Astrocyte (in vitro differentiated cells and primary cell): ENCODE measurements around the gene ADAMTSL5. TPM values are rescaled to one million over a fixed set of nuclear protein-coding genes. Genes with fewer than 3 reads are reported as not detected.

Source experiments
- DNase-seq: peaks from one replicate; pipeline ENCODE4 v3.0.0-alpha.2; 2010; ENCODE audit warnings: low read depth
- FAIRE-seq: peaks from 2 replicates; lab custom pipeline; 2011; peaks lifted over from hg19 to GRCh38; lab: Jason Lieb, UNC
- H2AFZ ChIP-seq: 2 replicates; pipeline ENCODE4 v1.6.0; 2012; ENCODE audit warnings: low read depth, low read length, inconsistent platforms
- H3K27ac ChIP-seq: 2 replicates; pipeline ENCODE4 v1.5.1; 2011; ENCODE audit warnings: low read depth, low read length, inconsistent platforms
- H3K27me3 ChIP-seq: 2 replicates; pipeline ENCODE4 v1.6.0; 2011; ENCODE audit warnings: low read length, inconsistent platforms; ENCODE audit not compliant: insufficient read depth
- H3K36me3 ChIP-seq: 2 replicates; pipeline ENCODE4 v1.5.1; 2011; ENCODE audit warnings: low read length, inconsistent platforms; ENCODE audit not compliant: insufficient read depth
- H3K4me1 ChIP-seq: 2 replicates; pipeline ENCODE4 v1.5.1; 2011; ENCODE audit warnings: low read length, inconsistent platforms; ENCODE audit not compliant: insufficient read depth
- H3K4me2 ChIP-seq: 2 replicates; pipeline ENCODE4 v1.6.0; 2012; ENCODE audit warnings: low read length, inconsistent platforms
- H3K4me3 ChIP-seq: 2 replicates; pipeline ENCODE4 v1.5.1; 2011; ENCODE audit warnings: low read depth, mild to moderate bottlenecking, low read length, inconsistent platforms; ENCODE audit not compliant: insufficient read depth
- H3K79me2 ChIP-seq: 2 replicates; pipeline ENCODE4 v1.6.0; 2012; ENCODE audit warnings: mild to moderate bottlenecking, low read length, inconsistent platforms; ENCODE audit not compliant: insufficient read depth
- H3K9ac ChIP-seq: 2 replicates; pipeline ENCODE4 v1.6.0; 2012; ENCODE audit warnings: mild to moderate bottlenecking, low read length, inconsistent platforms
- H3K9me3 ChIP-seq: 2 replicates; pipeline ENCODE4 v1.5.1; 2012; ENCODE audit warnings: low read depth, mild to moderate bottlenecking, low read length, inconsistent platforms; ENCODE audit not compliant: insufficient read depth
- H4K20me1 ChIP-seq: 2 replicates; pipeline ENCODE4 v1.6.0; 2012; ENCODE audit warnings: low read length, inconsistent platforms; ENCODE audit not compliant: insufficient read depth
- H3K27ac Mint-ChIP-seq: one replicate; pipeline ENCODE4 v1.8.0; 2021; ENCODE audit warnings: mild to moderate bottlenecking, mixed read lengths; ENCODE audit not compliant: unreplicated experiment
- H3K27me3 Mint-ChIP-seq: one replicate; pipeline ENCODE4 v1.8.0; 2021; ENCODE audit warnings: low read depth, mixed read lengths; ENCODE audit not compliant: unreplicated experiment
- H3K36me3 Mint-ChIP-seq: one replicate; pipeline ENCODE4 v1.8.0; 2021; ENCODE audit warnings: low read depth, mixed read lengths; ENCODE audit not compliant: unreplicated experiment
- H3K4me1 Mint-ChIP-seq: one replicate; pipeline ENCODE4 v1.8.0; 2021; ENCODE audit warnings: low read depth, mixed read lengths; ENCODE audit not compliant: unreplicated experiment
- H3K4me3 Mint-ChIP-seq: one replicate; pipeline ENCODE4 v1.8.0; 2021; ENCODE audit warnings: mild to moderate bottlenecking, moderate library complexity, mixed read lengths; ENCODE audit not compliant: unreplicated experiment
- H3K9me3 Mint-ChIP-seq: one replicate; pipeline ENCODE4 v1.8.0; 2021; ENCODE audit warnings: mild to moderate bottlenecking, mixed read lengths; ENCODE audit not compliant: unreplicated experiment
- CTCF ChIP-seq: IDR thresholded peaks from 2 replicates; pipeline ENCODE4 v1.5.1; 2011; ENCODE audit warnings: low read depth, mild to moderate bottlenecking, inconsistent platforms, low read length, moderate library complexity; ENCODE audit not compliant: insufficient read depth
- EZH2 ChIP-seq: IDR thresholded peaks from 2 replicates; pipeline ENCODE4 v1.6.1; 2012; ENCODE audit warnings: mild to moderate bottlenecking, low read length, inconsistent platforms; ENCODE audit not compliant: insufficient read depth
- total RNA-seq: library from RNA; stranded (reverse); gene quantifications from 2 replicates; pipeline ENCODE4 v1.2.1, GENCODE V29; 2021

The ADAMTSL5 gene
- total RNA-seq, 1 donor from 2014 or later, result 5.5 TPM

- no peak overlapping the region for H3K4me3 ChIP-seq
- no peak for TF ChIP-seq CTCF
- H3K36me3 Mint-ChIP-seq, result peaks cover 3% of the 10 kb centered on the region
- H3K79me2 ChIP-seq, result no peaks in the 10 kb centered on the region
- peaks cover 46% of the 10 kb centered on the region for H3K27me3 Mint-ChIP-seq
- no peak overlapping the region for H3K9ac ChIP-seq
- H3K9me3 ChIP-seq, result peaks cover 3% of the 10 kb centered on the region
- H3K36me3 ChIP-seq, result no peaks in the 10 kb centered on the region
- H3K4me3 Mint-ChIP-seq, result no peak overlapping the region
- FAIRE-seq, result no peak
- no peaks in the 10 kb centered on the region for H3K4me1 Mint-ChIP-seq
- DNase-seq, result no peak
- H3K27me3 ChIP-seq, result peaks cover 27% of the 10 kb centered on the region
- no peak overlapping the region for H3K27ac ChIP-seq
- peaks cover 7% of the 10 kb centered on the region for H4K20me1 ChIP-seq
- no peak overlapping the region for H3K4me2 ChIP-seq
- H3K27ac Mint-ChIP-seq, result no peak overlapping the region
- H3K9me3 Mint-ChIP-seq, result peaks cover 4% of the 10 kb centered on the region
- no peak overlapping the region for H2AFZ ChIP-seq
- no peaks in the 10 kb centered on the region for H3K4me1 ChIP-seq
Measured at GRCh38 chr19:1526066-1526778, 13.4 kb upstream of the ADAMTSL5 start.

- no peak overlapping the region for H3K4me3 Mint-ChIP-seq
- DNase-seq (no peak), FAIRE-seq (no peak)
- H3K4me3 ChIP-seq, result no peak overlapping the region
- H3K36me3 ChIP-seq, result no peaks in the 10 kb centered on the region
- H3K36me3 Mint-ChIP-seq, result peaks cover 3% of the 10 kb centered on the region
- no peaks in the 10 kb centered on the region for H3K4me1 ChIP-seq
- peaks cover 48% of the 10 kb centered on the region for H3K27me3 Mint-ChIP-seq
- TF ChIP-seq EZH2 (no peak), CTCF (no peak)
- peaks cover 4% of the 10 kb centered on the region for H3K9me3 Mint-ChIP-seq
- no peak overlapping the region for H3K27ac Mint-ChIP-seq
- no peak overlapping the region for H3K27ac ChIP-seq
- no peak overlapping the region for H3K9ac ChIP-seq
- H3K79me2 ChIP-seq, result no peaks in the 10 kb centered on the region
- H3K27me3 ChIP-seq, result peaks cover 27% of the 10 kb centered on the region
- no peaks in the 10 kb centered on the region for H3K4me1 Mint-ChIP-seq
- no peak overlapping the region for H2AFZ ChIP-seq
- no peak overlapping the region for H3K4me2 ChIP-seq
- H4K20me1 ChIP-seq, result peaks cover 7% of the 10 kb centered on the region
- peaks cover 3% of the 10 kb centered on the region for H3K9me3 ChIP-seq
Measured at GRCh38 chr19:1525343-1525742, 12.5 kb upstream of the ADAMTSL5 start.

GRCh38 chr19:1524972-1525325, 12.1 kb upstream of the ADAMTSL5 start:
- Histone ChIP-seq H3K27ac (no peak overlapping the region), H3K4me3 (no peak overlapping the region), H3K36me3 (no peaks in the 10 kb centered on the region), H3K4me2 (no peak overlapping the region), H3K79me2 (no peaks in the 10 kb centered on the region), H4K20me1 (peaks cover 7% of the 10 kb centered on the region), H3K27me3 (peaks cover 27% of the 10 kb centered on the region), H3K4me1 (no peaks in the 10 kb centered on the region), H3K9ac (no peak overlapping the region), H3K9me3 (peaks cover 3% of the 10 kb centered on the region), H2AFZ (no peak overlapping the region)
- H3K27me3 Mint-ChIP-seq, result peaks cover 45% of the 10 kb centered on the region
- H3K9me3 Mint-ChIP-seq, result peaks cover 4% of the 10 kb centered on the region
- peaks cover 1% of the 10 kb centered on the region for H3K36me3 Mint-ChIP-seq
- DNase-seq (no peak), FAIRE-seq (no peak)
- H3K4me1 Mint-ChIP-seq, result no peaks in the 10 kb centered on the region
- H3K4me3 Mint-ChIP-seq, result no peak overlapping the region
- TF ChIP-seq EZH2 (no peak), CTCF (no peak)
- no peak overlapping the region for H3K27ac Mint-ChIP-seq
